Measurements from ENCODE around the gene P2RY6.
"Not testable (repeated sequence)": the region's sequence is repeated elsewhere in the genome, so short reads cannot be mapped to it uniquely, and the experiment has no call there.

Gene P2RY6

GRCh38 chr11:73259406-73260126 lies 12.6 kb upstream of the P2RY6 start:
- DNase-seq (ENCODE audit: extremely low read depth in 1 of 2, low read depth in 1 of 2), result no peak

DNA sequence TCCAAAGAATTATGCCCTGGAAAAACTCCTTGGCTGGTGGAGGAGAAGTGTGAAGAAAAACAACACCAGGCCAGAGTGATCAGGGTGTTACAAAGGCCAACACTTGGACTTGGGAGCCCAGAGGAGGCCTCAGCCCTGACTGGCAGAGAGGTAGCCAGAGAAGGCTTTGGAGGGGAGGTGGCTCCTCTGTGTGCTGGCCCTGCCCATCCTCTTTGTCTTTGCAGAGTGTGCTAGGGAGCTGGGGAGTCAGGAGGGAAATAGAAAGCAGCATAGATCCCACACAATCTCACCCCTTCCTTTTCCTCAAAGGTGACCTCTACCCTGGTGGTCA lies 12.0 kb upstream of the P2RY6 start:
- no peak for DNase-seq (ENCODE audit: extremely low read depth in 1 of 2, low read depth in 1 of 2)

- no peak for DNase-seq (ENCODE audit: extremely low read depth in 1 of 2, low read depth in 1 of 2)
These were observed 9.2 kb upstream of the P2RY6 start for GRCh38 chr11:73262851-73263495.

DNA sequence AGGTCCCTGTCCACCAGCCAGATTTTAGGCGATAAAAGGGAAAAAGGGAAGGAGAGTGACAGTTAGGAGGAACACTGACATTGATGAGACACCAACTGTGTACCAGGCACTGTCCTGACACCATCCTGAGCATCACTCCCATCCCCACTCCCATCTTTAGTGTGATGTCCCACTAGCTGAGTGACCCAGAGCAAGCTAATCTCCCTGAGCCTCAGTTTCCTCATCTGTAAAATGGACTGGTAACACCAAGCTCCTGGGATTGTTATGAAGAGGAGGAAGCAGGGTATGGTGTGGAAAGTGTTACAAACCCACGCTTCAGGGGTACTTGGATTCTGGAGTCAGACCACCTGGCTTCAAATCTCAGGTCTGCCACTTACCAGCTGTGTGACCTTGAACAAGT lies 8.5 kb upstream of the P2RY6 start:
- no peak for DNase-seq (ENCODE audit: extremely low read depth in 1 of 2, low read depth in 1 of 2)

- no peak for DNase-seq (ENCODE audit: extremely low read depth in 1 of 2, low read depth in 1 of 2)
These were observed 6.8 kb upstream of the P2RY6 start for GRCh38 chr11:73265278-73265810.

DNA sequence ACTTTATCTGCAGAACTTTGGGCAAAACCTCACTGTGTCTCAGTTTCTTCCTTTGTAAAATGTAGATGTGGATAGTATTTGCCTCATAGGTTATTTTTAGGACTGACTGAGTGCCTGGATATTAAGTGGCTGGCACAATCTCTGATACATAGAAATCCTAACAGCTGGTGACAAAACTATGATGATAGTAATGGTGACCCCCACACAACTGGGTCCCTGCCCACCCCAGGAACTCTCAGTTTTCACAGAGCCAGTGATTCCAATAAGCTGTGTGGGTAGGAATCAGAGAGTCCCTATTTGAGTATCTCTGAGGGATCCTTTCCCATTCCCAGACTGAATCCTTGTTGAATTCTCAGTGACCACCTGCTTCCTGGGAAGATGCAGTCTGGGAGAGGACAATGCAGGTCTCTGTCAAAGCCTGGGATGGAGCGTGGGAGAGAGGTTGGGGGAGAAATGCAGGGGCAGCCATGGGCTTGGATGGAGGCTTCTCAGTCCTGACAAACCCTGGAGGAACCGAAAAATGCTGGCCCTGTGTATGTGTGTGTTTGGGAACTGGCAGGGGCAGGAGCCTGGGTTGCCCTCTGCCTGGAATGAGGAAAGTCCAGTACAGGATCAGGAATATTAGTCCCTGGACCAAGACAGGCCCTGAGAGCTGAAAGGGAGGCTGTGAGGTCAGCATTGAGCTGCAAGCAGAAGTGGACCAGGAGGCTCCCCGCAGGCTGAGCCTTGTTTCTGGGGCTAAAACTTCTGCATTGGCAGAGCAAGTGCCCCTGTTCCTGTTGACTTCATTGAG lies 6.1 kb upstream of the P2RY6 start:
- DNase-seq (ENCODE audit: extremely low read depth in 1 of 2, low read depth in 1 of 2), result no peak

- no peak for DNase-seq (ENCODE audit: extremely low read depth in 1 of 2, low read depth in 1 of 2)
These were observed 5.5 kb upstream of the P2RY6 start for GRCh38 chr11:73266646-73267020.

DNA sequence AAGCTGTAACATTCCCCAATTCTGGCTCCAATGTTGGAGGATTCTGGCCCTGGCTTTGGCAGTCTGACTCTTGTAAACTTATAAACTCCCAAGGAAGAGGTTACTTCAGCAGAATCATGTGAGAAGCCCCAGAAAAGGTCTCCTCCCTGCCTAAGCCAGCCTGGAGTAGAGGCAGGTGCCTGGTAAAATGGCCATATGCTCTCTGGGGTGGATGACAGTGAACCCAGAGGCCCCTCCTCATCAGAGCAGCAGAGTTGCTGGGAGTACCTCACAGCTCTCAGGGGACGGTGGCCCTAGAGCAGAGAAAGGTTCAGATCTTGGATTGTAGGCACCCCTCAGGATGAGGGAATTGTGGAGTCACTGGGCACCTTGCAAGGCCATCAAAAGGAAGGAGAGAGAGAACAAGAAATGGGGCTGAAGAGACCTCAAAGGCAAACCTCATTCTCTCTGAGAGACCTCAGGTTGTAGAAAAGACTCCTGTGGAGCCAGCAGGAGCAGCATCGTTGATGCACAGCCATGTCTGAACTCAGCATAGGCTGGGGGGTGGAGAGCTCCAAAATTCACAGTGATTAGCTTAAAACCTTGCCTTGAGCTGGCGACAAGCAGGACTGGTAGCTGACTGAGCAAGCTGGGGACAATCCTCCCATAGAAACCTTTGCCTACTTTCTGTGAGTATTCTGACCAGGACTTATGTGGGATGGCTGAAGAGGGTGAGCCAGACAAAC lies 4.9 kb upstream of the P2RY6 start:
- no peak for DNase-seq (ENCODE audit: extremely low read depth in 1 of 2, low read depth in 1 of 2)

DNA sequence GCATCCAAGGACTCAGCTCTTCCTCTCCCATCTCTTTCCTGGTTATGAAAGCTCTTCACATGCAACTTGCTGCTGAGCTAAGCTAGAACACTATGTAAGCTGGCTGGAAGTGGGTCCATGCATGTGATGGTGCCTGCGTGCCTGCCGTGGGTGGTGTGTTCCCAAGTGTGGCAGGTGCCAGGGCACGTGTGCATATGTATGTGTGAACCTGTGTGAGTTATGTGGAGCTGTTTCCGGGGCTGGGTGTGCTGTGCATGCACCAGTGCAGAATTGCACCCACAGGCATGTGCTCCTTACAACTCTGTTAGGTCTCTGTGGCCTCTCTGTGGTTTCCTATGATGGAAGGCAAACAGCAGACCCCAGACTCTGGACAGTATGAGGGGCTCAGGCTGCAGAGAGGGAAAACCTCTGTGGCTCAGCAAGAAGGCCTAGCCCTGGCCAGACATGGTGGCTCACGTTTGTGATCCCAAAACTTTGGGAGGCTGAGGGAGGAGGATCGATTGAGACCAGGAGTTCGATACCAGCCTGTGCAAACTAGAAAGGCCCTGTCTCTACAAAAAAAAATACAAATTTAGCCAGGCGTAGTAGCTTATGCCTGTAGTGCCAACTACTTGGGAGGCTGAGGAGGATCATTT lies 4.1 kb upstream of the P2RY6 start:
- no peak for DNase-seq (ENCODE audit: extremely low read depth in 1 of 2, low read depth in 1 of 2)

- no peak for DNase-seq (ENCODE audit: extremely low read depth in 1 of 2, low read depth in 1 of 2)
These were observed 3.4 kb upstream of the P2RY6 start for GRCh38 chr11:73268671-73269271.

GRCh38 chr11:73269459-73270015 lies 2.6 kb upstream of the P2RY6 start:
- no peak for DNase-seq (ENCODE audit: extremely low read depth in 1 of 2, low read depth in 1 of 2)

DNA sequence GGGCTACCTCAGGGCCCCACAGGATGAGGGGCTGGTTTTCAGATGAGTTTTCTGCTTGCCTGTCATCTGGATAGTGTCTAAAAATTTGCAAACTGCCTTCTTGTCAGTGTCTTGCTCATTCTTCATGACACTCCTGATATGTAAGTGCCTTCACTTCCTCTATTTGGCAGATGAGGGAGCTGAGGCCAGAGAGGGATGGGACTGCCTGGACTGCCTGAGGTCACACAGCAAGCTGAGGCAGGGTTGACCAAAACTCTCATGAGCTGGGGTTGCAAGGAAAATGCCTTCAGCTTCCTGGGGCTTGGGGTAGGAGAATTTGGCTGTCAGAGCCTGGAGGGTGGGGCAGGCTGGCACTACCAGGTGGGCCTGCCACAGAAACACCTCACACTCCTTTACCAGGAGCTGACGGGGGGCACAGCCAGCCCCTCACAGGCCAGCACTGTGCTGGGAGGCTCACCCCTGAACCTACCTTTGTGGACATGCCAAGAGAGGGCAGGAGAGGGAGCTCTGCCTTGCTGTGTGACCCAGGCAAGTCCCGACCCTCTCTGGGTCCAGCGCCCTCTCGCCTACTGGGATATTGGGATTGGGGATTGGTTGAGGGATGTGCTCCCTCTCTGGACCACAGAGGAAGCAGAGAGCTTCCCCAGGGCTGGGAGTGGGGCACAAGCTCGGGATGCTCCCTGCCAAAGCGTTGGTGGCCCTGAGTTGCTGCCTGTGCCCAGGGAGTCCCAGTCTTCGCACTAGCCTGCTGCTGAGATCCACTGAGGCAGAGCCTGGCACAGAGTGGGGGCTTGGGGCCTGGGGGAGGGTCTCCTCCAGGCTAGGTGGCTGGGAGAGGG lies 1.9 kb upstream of the P2RY6 start:
- no peak for DNase-seq (ENCODE audit: extremely low read depth in 1 of 2, low read depth in 1 of 2)

DNA sequence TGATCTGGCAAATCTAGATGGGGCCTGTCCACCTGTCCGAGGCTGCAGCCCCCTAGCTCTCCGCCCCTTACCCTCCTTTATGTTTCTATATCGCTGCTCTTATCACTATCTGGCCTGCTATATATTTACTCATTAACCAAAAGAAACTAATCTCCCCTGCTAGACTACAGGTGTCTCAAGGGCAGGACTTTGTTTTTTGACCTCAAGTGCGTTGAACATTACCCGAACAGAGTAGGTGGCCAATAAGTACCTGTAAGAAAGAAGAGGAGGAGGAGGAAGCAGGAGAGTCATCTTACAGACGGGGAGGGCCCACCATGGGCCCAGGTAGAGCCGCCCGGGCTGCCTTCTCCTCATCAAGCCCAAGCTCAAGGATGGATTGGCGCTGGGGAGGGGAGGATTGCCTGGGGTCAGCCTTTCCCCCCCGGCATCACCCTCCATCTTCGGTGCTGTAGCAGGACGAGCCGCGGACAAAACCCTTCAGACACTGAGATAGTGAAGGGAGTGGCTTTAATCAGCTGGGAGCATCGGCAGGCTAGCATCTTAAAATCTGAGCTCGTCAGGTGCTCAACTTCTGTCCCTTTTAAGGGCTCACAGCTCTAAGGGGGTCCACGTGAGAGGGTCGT lies 1.2 kb upstream of the P2RY6 start:
- no peak for DNase-seq (ENCODE audit: extremely low read depth in 1 of 2, low read depth in 1 of 2)

- not testable (repeated sequence) for DNase-seq (ENCODE audit: extremely low read depth in 1 of 2, low read depth in 1 of 2)
These were observed 666 bp upstream of the P2RY6 start for GRCh38 chr11:73271478-73271865.

DNA sequence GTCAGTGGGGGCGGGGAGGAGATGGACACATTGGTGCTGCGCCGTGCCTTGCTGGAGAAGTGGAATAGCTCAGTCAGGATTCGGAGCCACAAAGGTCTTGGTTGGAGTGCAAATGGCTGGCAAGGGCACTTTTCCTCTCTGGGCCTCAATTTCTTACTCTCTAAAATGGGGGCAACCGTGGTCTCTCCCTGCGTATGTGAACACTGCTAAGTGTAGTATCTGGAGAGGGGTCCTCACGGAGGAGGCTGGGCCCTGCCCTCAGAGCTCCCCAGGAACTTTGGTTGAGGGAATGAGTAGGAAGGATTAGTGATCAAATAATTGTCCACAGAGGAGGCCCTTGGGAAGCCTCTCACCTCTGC lies 521 bp downstream of the P2RY6 start:
- DNase-seq (ENCODE audit: extremely low read depth in 1 of 2, low read depth in 1 of 2), result no peak

GRCh38 chr11:73273222-73273895 lies 1.2 kb downstream of the P2RY6 start:
- no peak for DNase-seq (ENCODE audit: extremely low read depth in 1 of 2, low read depth in 1 of 2)

- not testable (repeated sequence) for DNase-seq (ENCODE audit: extremely low read depth in 1 of 2, low read depth in 1 of 2)
These were observed 2.1 kb downstream of the P2RY6 start for GRCh38 chr11:73274191-73274590.

DNA sequence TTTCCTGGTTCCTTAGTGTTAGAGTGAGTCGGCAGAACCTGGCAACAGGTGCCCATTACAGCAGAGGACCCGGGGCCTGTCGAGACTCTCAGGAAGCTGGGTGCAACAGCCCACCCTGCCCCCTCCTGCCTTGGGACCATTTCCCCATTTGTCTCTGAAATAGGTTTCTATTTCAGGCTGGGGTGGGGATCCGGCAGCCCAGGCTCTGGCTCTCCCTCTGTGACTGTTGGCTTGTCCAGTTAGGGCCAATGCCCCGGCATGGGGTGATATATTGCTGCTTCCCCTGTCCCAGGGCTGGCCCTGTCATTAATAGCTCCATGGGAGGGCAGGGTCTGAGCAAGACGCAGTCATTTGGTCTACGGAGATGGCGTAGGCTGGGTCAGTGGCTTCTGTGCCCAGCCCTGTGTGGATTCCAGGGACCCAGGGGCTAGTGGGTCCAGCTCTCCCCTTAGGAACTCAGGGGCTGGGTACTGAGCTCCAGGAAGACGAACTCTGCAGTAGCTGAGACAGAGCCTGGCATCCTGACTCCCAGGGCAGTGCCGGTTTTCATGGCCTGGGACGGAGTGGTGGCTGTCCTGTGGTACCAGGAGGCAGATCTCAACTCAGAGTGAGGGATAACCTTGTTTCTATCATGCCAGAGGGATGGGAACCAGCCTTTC lies 2.7 kb downstream of the P2RY6 start:
- no peak for DNase-seq (ENCODE audit: extremely low read depth in 1 of 2, low read depth in 1 of 2)

Data from activated CD8-positive, alpha-beta memory T cell treated with anti-CD3 and anti-CD28 coated beads for 1 hour (primary cell).